CD4-positive, alpha-beta T cell treated with Interleukin-6 for 4 hours (primary cell): ENCODE data around the gene PGF.
A peak's percentile ranks its signal among the peaks of the same experiment; 100 is the strongest.

Source experiments
- DNase-seq: peaks from one replicate; pipeline ENCODE4 v3.0.0-alpha.2; 2020; ENCODE audit warnings: mixed read lengths

PGF gene

DNA sequence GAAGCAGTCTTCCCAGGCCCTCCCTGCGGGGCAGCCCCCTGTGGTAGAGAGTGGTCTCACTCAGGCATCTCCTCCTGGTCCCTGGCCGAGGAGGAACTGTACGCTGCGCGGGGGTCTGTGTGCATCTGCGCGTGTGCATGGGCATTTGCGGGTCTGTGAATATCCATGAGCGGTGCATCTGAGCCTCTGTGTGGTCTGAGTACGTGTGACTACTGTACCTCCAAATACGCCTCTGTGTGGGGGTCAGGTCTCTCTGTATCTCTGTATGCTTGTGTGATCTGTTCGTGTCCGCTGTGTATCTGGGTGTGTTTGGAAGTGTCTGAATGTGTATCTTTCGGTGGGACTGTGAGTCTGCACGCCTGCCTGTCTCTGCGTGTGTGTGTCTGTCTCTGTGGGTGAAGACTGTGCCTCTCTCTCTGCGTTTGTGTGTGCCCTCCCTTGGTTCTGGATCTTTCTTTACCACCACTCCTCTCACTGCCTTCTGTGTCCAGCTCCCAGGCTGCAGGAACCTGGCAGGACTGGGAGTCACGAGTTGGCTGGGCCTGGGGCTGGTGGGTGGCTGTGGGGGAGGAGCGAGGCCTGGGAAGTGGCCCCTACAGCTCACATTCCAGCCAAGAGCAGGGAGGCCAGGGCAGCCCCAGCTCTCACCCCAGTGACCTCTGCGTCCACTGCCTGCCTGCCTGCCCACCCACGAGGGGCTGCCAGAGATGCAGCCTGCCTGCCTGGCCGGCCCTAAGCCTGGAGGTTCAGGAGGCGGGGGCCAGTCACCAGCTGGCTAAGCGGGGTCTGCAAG is 1.1 kb upstream of the PGF start:
- no peak for DNase-seq

DNA sequence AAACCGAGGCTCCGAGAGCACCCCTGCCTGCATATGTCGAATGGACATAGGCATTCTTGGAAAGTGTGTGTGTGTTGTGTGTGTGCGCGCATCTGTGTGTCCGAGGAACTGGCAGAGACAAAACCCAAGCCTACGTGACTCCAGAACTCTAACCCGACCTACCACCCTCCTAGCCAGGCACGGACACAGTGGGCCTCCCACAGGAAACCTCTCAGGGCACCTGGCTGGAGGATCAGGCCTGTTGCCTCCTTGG is 556 bp upstream of the PGF start:
- DNase-seq: no peak

DNA sequence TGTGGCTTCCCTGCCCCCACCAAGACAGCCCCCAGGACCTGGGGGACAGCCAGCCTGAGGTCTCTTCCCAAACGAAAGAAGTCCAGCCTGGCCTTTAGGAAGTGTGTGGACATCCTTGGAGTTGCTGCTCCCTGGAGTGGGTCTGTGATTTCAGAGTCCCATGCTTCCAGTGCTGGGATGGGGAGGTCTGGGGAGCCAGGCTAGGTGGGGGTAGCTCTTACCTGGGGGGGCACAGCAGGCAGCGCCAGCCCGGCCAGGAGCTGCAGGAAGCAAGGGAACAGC is 509 bp downstream of the PGF start:
- no peak for DNase-seq

DNA sequence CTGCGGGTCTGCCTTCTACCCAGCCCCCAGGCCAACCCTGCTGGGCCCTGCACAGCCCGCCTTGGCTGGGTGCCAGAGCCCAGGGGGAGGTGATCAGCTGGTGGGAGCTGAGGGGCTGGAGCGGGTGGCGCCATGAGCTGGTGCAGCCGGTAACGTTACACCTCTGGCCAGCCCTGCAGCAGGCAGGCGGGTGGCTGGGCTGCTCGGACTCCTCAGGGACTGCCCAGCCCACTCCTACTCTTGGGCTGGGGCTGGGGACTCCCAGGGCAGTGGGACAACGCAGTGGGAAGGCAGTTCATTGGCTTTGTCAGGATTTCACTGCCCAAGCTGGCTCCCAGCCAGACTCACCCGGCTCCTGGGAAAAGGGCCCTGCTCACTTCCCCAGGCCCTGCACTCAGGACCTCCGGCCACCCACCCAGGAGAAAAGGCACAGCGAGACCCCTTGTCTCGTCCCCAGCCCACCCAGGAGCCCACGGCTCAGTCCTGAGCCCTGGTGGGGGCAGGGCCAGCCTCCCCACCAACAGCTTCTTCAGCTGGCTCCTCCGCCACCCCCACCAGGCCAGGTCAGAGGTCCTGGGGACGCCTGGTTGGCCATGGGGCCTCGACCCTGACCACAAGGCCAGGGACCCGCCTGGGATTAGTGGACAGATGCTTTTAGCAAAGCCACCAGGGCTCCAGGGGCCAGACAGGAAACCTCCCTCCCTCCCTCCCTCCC is 1.0 kb downstream of the PGF start:
- DNase-seq: no peak

DNA sequence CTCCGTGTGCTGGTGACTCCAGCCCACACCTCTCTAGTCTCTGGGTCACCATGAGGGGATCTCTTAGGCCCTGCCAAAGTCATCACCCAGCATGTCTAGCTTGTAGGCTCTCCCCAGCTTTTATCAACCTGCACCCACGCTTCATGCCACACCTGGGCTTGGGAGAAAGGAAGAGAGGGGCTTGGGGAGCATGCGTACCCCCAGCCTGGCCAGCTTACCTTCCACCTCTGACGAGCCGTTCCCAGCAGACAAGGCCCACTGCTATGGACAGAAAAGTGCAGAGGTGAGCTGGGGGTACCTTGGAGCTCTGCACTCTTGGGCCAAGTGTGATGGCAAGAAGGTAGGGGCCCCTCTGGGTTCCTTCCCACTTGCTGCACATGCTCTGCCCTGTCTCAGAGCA is 1.7 kb downstream of the PGF start:
- no peak for DNase-seq

DNA sequence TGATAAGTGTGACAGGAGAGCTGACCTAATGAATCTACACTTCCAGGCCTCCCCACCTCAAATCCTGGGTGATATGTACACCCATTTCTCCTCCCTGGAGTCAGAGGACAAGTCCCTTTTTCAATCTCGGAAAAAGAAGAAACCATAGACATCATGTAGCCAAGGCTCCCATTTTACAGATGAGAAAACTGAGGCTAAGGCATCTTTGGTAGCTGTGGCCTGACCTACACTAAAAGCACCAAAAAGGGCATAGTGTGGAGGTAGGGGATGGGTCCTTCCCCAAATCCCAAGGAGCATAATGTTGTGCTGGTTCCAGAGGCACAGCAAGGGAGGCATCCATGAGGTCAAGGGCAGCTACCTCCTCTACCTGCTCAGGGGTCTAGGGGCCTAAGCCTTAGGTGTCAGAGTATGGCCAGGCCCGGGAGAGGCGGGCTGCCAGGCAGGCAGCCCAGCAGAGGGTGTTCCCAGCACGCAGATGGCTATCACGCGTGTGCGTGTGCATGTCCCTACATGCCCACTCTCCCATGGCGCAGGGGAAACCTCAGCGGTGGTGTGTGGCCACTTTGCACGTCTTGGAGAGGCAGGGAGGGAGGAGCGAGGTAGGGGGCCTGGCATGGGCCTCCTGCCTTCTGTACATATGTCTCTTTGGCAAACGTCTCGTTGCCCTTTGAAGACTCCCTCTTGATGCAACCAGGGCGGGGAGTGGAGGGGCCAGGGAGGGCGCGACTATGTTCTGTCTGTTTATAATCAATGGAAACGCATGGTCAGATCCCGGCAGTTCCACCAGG is 2.5 kb downstream of the PGF start:
- DNase-seq: no peak

DNA sequence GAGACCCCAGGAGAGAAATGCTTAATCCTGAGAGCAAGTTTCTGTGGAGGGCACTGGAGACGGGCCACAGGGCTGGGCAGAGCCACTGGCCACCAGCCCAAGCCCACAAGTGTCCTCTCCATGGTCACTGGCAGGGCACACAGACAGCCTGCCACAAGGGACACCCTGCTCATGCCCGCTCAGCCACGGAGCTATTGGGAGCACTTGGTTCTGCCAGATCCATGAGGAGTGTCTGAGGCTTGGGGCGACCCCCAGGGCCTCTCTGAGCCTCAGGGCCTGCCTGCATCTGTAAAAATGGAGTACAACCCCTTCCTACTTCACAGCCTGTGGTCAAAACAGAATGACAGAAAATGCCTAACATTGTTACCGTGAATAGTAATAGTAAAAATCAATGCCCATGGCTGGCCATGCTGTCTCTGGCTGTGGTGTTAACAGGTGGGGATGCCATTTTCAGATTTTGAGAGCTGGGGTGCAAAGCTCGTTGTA is 3.2 kb downstream of the PGF start:
- DNase-seq: no peak

DNA sequence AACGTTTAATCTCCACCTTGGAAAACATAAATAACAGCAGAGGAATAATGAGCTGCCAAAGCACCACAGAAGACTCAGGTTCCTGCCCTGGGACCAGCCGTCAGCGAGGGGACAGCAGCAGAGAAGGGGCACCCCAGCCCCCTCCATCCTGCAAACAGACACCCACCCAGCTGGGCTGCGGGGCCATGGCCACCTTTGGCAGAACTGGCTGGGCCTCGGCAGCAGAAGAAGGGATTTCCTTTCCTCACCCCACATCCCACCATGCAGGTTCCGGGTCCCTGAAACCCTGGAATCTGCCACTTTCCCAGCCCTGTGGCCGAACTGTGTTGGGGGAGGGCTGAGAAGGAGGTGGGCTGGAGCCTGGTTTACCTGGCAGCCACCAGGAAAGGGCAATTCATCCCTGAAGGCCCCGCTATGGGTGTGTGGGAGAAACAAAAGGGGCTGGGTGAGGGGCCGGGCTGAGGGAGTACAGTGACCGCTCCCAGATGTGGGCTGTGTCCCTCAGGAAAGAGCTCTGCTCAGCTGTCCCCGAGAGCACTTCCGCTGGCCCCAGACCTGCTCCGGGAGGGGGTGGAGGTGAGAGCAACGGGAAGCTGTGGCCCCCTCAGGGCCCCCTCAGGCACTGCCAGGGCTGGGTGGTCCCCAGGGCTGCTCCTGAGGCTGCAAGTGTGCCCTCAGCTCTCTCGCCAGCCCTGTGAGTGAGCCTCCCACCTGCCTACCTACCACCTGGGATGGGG is 3.8 kb downstream of the PGF start:
- DNase-seq: no peak

DNA sequence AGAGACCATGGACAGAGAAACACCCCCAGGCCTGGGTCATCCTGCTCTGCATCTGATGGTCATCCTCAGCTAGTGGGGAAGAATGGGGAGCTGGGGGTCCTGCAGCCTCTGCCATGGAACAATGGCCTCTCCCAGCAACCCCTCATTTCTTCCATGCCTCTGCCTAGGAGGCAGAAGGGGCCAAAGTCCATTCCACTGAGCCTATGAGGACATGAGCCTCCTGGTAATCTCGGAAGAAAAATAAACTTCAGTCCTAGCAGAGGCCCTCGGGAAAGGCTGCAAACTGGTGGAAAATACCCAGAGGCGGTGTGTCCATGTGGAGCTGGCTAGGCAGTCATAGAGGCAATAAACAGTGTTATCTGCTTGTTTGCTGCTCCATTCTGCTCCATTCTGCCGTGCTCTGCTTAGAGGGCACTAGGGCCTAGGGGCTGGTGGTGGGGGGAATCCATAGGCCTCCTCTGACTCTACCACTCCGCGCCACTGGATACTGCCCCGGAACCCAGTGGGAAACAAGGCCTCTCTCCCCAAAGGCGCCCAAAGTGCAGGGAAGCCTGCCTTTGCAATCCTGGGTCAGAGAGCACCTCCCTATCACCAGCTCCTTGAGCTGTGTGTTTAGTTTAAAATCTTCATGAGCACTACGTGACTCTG is 4.5 kb downstream of the PGF start:
- no peak for DNase-seq

DNA sequence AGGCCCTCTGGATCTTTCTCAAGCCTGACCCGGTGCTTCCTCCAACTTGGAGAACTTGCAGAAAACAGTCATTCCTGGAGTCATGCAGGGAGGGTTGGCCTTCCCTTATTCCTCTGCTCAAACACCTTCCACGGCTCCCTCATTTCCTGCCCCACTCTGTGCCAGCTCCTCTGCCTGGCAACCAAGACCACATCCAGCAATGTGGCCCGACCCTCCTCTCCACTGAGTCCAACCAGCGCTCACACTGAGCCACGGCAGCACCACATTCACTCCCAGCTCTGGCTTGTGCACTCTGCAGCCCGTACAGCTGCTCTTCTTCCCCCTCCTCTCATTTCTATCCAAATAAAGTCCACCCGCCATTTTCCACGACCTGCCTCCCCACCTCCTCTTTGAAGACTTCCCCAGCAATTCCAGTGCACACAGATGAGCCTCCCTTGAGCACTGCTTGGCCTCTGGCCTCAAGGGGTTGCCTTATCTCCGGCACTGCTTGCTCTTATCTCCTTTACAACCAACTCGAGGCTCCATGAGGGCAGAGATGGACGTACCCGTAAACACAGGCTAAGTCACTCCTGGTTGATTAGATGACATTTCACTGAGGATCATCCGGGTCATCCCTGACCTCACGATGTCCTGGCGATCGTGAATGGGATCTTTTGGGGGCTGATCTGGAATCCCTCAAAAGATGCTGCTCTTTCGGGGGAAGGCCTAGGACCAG is 5.4 kb downstream of the PGF start:
- no peak for DNase-seq

DNA sequence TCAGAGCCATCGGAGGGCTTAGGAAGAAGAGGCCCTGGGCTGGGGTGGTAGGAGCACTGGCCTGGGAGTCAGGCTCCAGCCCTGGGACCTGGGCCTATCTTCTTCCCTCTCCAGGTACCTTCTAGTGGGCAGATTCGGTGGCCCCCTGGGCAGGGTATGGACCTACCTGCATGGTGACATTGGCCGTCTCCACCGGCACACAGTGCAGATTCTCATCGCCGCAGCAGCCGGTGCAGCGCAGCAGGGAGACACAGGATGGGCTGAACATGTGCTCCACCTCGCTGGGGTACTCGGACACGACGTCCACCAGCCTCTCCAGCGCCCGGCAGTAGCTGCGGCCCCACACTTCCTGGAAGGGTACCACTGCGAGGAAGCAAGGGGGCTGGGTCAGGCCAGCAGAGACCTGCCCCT is 6.2 kb downstream of the PGF start:
- DNase-seq: no peak

DNA sequence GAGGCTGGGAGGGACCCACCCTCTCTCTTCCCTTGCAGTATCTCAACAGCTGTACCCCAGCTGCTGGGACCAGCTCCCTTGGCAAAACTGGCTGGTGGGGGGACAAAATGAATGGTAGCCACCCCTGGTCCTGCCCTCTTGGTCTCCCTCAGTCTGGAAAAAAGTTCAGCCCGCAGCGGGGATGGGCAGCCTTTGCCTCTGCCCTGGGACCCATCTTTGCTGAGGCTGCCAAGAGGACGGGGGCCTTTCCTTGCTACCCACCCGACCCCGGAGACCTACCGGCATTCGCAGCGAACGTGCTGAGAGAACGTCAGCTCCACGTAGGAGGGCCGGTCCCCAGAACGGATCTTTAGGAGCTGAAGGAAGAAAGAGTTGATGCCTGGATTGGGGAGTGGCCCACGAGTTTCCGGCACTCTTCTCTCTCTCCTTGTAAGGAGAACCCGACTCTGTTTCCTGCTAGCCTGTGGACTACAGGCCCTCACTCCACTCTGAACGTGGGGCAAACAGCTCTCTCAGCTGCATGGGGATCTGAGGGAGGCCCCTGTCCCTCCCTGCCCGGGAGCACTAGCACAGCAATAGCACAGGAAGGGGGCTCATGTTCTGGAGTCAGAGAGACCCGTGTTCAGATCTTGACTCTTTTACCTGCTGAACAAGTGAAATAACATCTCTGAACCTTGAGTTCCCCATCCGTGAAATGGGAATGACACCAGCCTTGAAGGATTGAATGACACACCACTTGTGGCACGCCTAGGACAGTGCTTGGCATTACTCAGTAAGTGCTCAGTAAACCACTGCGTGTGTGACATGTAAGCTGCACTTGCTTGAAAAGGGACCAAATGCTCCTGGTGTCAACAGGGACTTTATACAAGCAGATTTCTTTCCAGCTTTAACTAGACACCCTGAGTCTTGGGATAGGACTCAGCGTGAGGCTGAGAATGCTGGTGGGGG is 6.9 kb downstream of the PGF start:
- no peak for DNase-seq

DNA sequence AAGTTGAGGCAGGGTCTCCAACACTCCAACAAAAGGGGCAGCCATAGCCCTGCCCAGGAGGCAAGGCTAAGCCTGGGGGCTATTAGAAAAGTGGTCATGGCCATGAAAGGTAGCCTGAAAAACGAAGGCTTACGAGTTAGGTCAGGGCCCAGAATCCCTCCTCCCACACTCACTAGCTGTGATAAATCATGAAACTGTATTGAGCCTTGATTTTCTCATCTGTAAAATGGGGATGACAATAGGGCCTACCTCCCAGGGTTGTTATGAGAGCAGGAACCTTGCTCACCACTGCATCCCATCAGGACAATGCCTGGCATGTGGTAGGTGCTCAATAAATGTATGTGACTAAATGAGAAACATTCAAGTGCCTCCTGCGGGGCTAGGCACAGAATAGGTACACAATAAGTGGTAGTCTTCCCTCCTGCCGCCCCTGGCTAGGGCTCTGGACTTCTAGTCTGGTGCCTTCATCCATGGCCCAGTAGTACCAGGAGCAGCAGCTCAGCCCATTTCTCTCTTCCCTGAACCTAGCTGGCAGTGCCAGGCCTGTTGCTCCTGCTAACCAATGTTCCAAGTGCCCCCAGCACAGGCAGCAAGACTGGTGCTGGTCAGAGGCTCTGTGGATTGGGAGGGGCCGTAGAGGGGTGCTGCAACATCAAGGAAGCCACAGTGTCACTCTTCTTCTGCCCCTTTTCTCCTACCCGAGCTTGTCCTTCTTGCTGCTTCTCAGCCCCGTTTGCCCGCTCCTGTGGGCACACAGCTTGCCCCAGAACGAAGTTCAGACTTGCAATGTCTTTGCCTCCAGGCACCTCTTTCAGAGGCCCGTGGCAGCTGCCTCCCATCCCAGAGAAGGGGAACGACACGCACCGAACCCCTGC is 7.8 kb downstream of the PGF start:
- DNase-seq: no peak

DNA sequence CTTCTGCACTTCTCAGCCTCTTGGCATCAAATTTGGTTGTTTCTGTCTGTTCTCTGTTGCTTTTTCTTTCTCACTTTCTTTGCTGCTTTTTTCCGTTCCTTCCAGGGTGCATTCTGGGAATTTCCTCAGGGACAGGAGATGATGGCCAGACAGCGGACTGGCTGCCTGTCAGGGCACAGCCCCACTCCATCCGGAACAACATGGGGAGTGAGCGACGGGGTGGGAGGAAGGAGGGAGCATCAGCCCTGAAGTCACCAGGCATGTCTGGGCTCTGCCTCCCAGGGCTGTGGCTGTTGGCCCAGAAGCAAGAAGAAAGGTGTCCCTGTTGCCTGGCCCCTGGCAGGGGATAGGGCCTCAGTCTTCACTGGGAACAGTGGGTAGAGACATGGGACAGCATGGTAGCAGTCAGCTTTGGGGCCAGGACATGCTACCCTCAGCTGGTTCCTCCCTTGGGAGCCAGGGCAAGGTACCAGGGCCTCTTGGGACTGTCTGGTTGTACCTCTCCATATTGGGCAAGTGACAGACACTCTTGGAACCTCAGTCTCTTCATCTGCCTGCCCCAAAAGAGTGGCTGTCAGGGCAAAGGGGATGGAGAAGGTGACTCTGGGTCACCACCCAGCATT is 8.6 kb downstream of the PGF start:
- DNase-seq: no peak

DNA sequence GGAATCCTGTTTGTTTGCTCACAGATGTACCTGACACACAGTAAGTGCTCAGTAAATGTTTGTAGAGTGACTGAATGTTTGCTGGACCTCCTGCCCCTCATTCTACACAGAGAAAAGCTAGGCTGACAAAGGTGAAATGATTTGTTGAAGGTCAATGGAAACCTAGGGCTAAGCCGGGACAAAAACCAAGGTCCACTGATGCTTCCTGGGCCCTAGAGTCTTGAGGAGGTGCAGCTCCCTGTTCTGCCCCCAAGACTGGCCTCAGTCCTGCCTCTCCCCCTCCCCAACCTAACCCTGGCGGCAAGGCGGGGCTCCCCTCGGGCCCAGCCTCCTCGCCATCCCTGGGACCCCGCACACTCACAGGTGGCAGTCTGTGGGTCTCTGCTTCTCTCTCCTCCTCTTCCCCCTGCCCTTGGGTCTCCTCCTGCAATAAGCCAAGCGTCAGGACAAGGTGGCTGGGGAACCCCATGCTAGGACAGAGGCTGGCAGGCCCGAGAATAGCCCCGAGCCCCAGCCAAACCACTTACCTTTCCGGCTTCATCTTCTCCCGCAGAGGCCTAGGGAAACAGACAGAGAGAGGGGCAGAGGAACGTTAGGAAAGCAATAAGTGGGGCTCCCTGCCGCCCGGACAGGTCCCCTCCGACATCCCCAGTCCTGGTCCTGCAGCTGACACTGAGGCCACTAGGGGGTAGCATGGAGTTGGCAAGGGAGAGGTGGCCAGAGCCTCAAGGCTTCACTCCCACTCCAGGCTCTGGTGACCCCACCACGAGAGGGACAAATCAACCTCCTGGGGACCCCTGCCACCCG is 9.3 kb downstream of the PGF start:
- peak; percentile 83 for DNase-seq

DNA sequence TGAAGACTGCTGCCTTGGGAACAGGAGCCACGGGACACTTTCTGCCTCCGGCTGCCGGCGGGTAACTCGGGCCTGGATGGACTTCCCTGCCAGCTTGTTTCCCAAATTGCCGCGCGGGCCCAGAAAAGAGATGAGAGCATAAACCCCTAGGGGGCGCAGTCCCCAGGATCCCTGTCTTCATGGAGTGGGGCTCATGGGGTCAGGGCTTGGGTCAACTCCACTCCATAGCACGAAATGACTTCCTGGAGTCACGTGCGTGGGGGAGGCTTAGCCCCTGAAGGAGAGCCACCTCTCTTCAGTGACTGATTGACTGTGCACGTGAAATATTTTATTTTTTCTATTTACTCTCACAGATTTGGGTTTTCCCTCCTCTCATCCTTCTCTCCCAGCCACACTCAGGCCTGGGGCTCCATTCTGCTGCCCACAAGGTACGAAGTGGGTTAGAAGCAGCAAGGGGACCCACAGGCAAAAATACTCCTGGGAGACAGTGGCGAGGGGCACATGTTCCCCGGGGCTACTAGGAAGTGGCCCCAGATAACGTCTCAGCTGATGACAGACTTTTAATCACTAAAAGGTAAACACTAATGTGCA is 10.0 kb downstream of the PGF start:
- peak; percentile 35 for DNase-seq

DNA sequence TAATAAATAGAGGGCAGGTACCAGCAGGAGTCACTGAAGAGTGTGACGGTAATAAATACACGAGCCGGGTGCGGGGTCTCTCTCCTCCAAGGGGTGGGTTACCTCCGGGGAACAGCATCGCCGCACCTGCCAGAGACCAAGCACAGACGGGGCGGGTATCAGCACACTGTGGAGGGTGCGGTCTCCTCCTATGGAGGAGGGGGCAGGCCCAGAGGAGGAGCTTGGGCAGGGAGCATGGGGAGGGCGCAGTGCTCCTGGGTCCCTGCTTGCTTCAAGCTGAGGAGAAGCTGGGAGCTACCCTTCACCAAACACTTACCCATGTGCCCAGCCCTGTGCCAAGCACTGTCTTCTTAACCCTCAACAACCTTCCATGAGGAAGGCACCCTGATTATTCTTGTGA is 12.8 kb downstream of the PGF start:
- DNase-seq: no peak

DNA sequence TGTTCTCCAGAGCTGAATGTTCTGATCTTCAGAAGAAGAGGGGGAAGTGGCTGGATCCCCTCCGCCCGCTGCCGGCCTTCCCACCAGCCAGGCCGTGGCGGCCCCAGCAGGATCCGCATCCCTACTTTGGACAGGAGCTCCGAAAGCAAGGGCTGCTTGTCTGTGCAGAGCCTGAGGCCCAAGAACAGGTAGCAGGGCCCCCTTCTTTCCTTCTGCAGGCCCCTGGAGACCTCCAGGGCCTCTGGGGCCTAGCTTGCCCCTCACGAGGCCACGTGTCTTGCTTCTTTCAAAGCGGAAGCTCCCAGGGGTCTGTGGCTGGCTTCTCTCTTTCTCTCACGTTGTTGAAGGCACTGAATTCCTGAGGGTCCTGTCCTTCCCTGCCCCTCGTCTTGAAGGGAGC is 13.2 kb downstream of the PGF start:
- DNase-seq: no peak
